PC-3 (cell line): ENCODE measurements around the gene RLIM. TPM values are rescaled to one million over a fixed set of nuclear protein-coding genes. Genes with fewer than 3 reads are reported as not detected.

Experiments used
- ATAC-seq: fragments of 200-7000 bp; cut with Tn5 transposase; 2 replicates; pipeline ENCODE4 v1.9.1; 2020; ENCODE audit warnings: mild to moderate bottlenecking, moderate library complexity
- BruUV-seq: library from RNA; stranded (reverse); fragments of 400-500 nt; replicated peaks from 2 replicates; lab custom pipeline; 2021; lab: Mats Ljungman, UMichigan
- CTCF ChIA-PET: fragments of 300-600 bp; sonication (Branson Sonifier 250); formaldehyde crosslinking; loops from one replicate; lab custom pipeline; 2022; ENCODE audit warnings: antibody characterized with exemption; lab: Charles Lee
- POLR2A ChIA-PET: fragments of 300-600 bp; sonication (Branson Sonifier 250); formaldehyde crosslinking; loops from one replicate; lab custom pipeline; 2022; ENCODE audit warnings: antibody characterized with exemption; ENCODE audit not compliant: unreplicated experiment; lab: Charles Lee
- DNase-seq: peaks from one replicate; pipeline ENCODE4 v3.0.0-alpha.2; 2015
- H2AFZ ChIP-seq: fragments of 300-600 bp; sonication (generic); 2 replicates; pipeline ENCODE4 v1.6.0; 2016; ENCODE audit warnings: antibody characterized with exemption, low read length
- H3F3A ChIP-seq: fragments of 300-600 bp; sonication (generic); one replicate; pipeline ENCODE4 v1.6.0; 2017; ENCODE audit warnings: antibody characterized with exemption, low read length, control low read depth, mild to moderate bottlenecking; ENCODE audit not compliant: unreplicated experiment
- H3K27ac ChIP-seq: fragments of 300-600 bp; sonication (generic); 2 replicates; pipeline ENCODE4 v1.5.1; 2016; ENCODE audit warnings: mild to moderate bottlenecking, low read length
- H3K27me3 ChIP-seq: fragments of 300-600 bp; sonication (generic); 2 replicates; pipeline ENCODE4 v1.6.1; 2016; ENCODE audit warnings: low read length, mixed read lengths
- H3K36me3 ChIP-seq: fragments of 300-600 bp; sonication (generic); 2 replicates; pipeline ENCODE4 v1.6.1; 2016; ENCODE audit warnings: low read depth, mixed run types, low read length, mixed read lengths
- H3K4me1 ChIP-seq: fragments of 300-600 bp; sonication (generic); 2 replicates; pipeline ENCODE4 v1.5.1; 2016; ENCODE audit warnings: low read length; ENCODE audit not compliant: insufficient read depth
- H3K4me2 ChIP-seq: fragments of 300-600 bp; sonication (generic); 2 replicates; pipeline ENCODE4 v1.6.0; 2016; ENCODE audit warnings: low read length
- H3K4me3 ChIP-seq: fragments of 300-600 bp; sonication (generic); 2 replicates; pipeline ENCODE4 v1.5.1; 2016; ENCODE audit warnings: mild to moderate bottlenecking, low read length, mixed read lengths
- H3K79me2 ChIP-seq: fragments of 300-600 bp; sonication (generic); 2 replicates; pipeline ENCODE4 v1.6.1; 2017; ENCODE audit warnings: low read length, mixed read lengths
- H3K9ac ChIP-seq: fragments of 300-600 bp; sonication (generic); 2 replicates; pipeline ENCODE4 v1.6.0; 2016; ENCODE audit warnings: mild to moderate bottlenecking, low read length
- H3K9me2 ChIP-seq: fragments of 300-600 bp; sonication (generic); replicated peaks from 2 replicates; pipeline ENCODE4 v1.6.1; 2016; ENCODE audit warnings: mixed run types, low read length, mixed read lengths
- H3K9me3 ChIP-seq: fragments of 300-600 bp; sonication (generic); 2 replicates; pipeline ENCODE4 v1.6.1; 2016; ENCODE audit warnings: low read length, mixed read lengths
- H4K20me1 ChIP-seq: fragments of 300-600 bp; sonication (generic); 2 replicates; pipeline ENCODE4 v1.6.1; 2016; ENCODE audit warnings: low read length, mixed read lengths
- CTCF ChIP-seq: fragments of 300-600 bp; sonication (generic); conservative IDR thresholded peaks from 2 replicates; pipeline ENCODE4 v1.5.1; 2017; ENCODE audit warnings: antibody characterized with exemption, low read depth, mild to moderate bottlenecking, low read length
- EZH2 ChIP-seq: fragments of 300-600 bp; sonication (generic); IDR thresholded peaks from one replicate; pipeline ENCODE4 v1.6.1; 2017; ENCODE audit warnings: antibody characterized with exemption, mild to moderate bottlenecking, low read length; ENCODE audit not compliant: unreplicated experiment
- EZH2phosphoT487 ChIP-seq: fragments of 300-600 bp; sonication (generic); IDR thresholded peaks from 2 replicates; pipeline ENCODE4 v1.6.1; 2018; ENCODE audit warnings: mild to moderate bottlenecking, antibody characterized with exemption, low read length, borderline replicate concordance
- intact Hi-C: fragments of 100-400 bp; cut with micrococcal nuclease; formaldehyde crosslinking; loops from 2 replicates; pipeline ENCODE4 v1.9.0; 2023
- total RNA-seq: library from RNA; depleted of rRNA; stranded (reverse); fragments of >200 nt; gene quantifications from 2 replicates; pipeline ENCODE4 v1.2.3, GENCODE V29; 2014

The RLIM gene
- total RNA-seq, 1 experiment from 2014 or later, result 37.5 TPM

GRCh38 chrX:74636749-74637314 is 22.4 kb upstream of the RLIM start:
- no peaks in the 10 kb centered on the region for H3K9me3 ChIP-seq
- H3K36me3 ChIP-seq, result no peaks in the 10 kb centered on the region
- BruUV-seq, result no TSS peak
- no peaks in the 10 kb centered on the region for H3K9me2 ChIP-seq
- H3K4me2 ChIP-seq, result no peak overlapping the region
- ChIA-PET CTCF (no interaction called here), POLR2A (no interaction called here)
- H4K20me1 ChIP-seq, result no peaks in the 10 kb centered on the region
- H3K27me3 ChIP-seq, result peaks cover 8% of the 10 kb centered on the region; the same call in 1 of the 2 replicates
- ATAC-seq (no peak), DNase-seq (no peak)
- no peak overlapping the region for H3K27ac ChIP-seq
- no peak overlapping the region for H3K9ac ChIP-seq
- H2AFZ ChIP-seq, result no peak overlapping the region
- no peaks in the 10 kb centered on the region for H3K79me2 ChIP-seq
- no peak overlapping the region for H3K4me3 ChIP-seq
- H3F3A ChIP-seq, result no peaks in the 10 kb centered on the region
- TF ChIP-seq EZH2, result no peak
- TF ChIP-seq EZH2phosphoT487, result no peak
- no peak for TF ChIP-seq CTCF
- no peaks in the 10 kb centered on the region for H3K4me1 ChIP-seq
- intact Hi-C loops, result no loop called here

- Histone ChIP-seq H3K4me1 (peaks cover 14% of the 10 kb centered on the region), H3K9me2 (no peaks in the 10 kb centered on the region), H2AFZ (peak overlapping the region; percentile 75; the same call in 1 of the 2 replicates), H3F3A (no peaks in the 10 kb centered on the region), H3K79me2 (peaks cover 61% of the 10 kb centered on the region), H3K36me3 (peaks cover 30% of the 10 kb centered on the region), H3K4me3 (peak overlapping the region; percentile 99), H4K20me1 (peaks cover 35% of the 10 kb centered on the region), H3K27me3 (no peaks in the 10 kb centered on the region), H3K9ac (peak overlapping the region; percentile 100), H3K4me2 (peak overlapping the region; percentile 98), H3K27ac (peak overlapping the region; percentile 83), H3K9me3 (no peaks in the 10 kb centered on the region)
- ATAC-seq (0 out of 2 replicates have a peak, but pooled peaks have one; percentile 18), DNase-seq (peak; percentile 6)
- ChIA-PET POLR2A (no interaction called here), CTCF (no interaction called here)
- TF ChIP-seq EZH2phosphoT487 (no peak), EZH2 (no peak), CTCF (no peak)
- intact Hi-C loops, result no loop called here
- no TSS peak for BruUV-seq
These were observed 893 bp downstream of the RLIM start for GRCh38 chrX:74613370-74614092.

GRCh38 chrX:74606799-74607198 is 7.6 kb downstream of the RLIM start:
- Histone ChIP-seq H3K27me3 (no peaks in the 10 kb centered on the region), H3K4me3 (no peak overlapping the region), H3K4me2 (no peak overlapping the region), H3K9me2 (no peaks in the 10 kb centered on the region), H3K4me1 (peaks cover 17% of the 10 kb centered on the region), H3K36me3 (peaks cover 24% of the 10 kb centered on the region), H3K79me2 (peaks cover 94% of the 10 kb centered on the region), H4K20me1 (peaks cover 63% of the 10 kb centered on the region), H3F3A (no peaks in the 10 kb centered on the region), H3K27ac (no peak overlapping the region), H2AFZ (no peak overlapping the region), H3K9me3 (no peaks in the 10 kb centered on the region), H3K9ac (no peak overlapping the region)
- ChIA-PET POLR2A (no interaction called here), CTCF (no interaction called here)
- no peak for DNase-seq
- no TSS peak for BruUV-seq
- no peak for ATAC-seq
- TF ChIP-seq EZH2phosphoT487 (no peak), CTCF (no peak), EZH2 (no peak)
- intact Hi-C loops, result no loop called here
